ENCODE measurements around the gene SCIN.

Gene SCIN

DNA sequence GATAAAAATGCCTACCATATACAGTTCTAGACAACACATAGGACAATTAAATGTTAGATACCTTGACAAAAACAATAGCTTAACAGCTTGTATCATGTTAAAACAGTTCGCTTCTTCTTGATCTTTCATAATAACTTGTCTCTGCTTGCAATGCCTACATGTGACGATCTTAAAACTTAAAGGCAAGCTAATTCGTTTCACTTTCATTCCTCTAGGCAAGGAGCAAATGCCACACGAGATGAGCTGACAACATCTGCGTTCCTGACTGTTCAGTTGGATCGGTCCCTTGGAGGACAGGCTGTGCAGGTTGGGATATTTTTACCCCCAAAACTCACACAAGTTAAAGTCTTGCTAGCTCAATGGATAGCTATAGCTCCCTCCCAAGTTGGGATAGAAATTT is 65.3 kb downstream of the SCIN start:
- in situ Hi-C loops (cut with HindIII; ENCODE audit: low pct_ligation_motif_present, low sequenced_read_pairs), result no loop called here
- Histone ChIP-seq H3K36me3 (replicated peaks) (no peaks in the 10 kb centered on the region), H3K27me3 (replicated peaks) (no peaks in the 10 kb centered on the region), H3K27ac (no peak overlapping the region), H3K4me3 (ENCODE audit: low read depth, low read length) (no peak overlapping the region)
- TF ChIP-seq, protein P1, sequence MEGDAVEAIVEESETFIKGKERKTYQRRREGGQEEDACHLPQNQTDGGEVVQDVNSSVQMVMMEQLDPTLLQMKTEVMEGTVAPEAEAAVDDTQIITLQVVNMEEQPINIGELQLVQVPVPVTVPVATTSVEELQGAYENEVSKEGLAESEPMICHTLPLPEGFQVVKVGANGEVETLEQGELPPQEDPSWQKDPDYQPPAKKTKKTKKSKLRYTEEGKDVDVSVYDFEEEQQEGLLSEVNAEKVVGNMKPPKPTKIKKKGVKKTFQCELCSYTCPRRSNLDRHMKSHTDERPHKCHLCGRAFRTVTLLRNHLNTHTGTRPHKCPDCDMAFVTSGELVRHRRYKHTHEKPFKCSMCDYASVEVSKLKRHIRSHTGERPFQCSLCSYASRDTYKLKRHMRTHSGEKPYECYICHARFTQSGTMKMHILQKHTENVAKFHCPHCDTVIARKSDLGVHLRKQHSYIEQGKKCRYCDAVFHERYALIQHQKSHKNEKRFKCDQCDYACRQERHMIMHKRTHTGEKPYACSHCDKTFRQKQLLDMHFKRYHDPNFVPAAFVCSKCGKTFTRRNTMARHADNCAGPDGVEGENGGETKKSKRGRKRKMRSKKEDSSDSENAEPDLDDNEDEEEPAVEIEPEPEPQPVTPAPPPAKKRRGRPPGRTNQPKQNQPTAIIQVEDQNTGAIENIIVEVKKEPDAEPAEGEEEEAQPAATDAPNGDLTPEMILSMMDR (IDR thresholded peaks at IDR 0.05; ENCODE audit: low read depth, low read length, missing control alignments), result no peak
- DNase-seq, result no peak

DNA sequence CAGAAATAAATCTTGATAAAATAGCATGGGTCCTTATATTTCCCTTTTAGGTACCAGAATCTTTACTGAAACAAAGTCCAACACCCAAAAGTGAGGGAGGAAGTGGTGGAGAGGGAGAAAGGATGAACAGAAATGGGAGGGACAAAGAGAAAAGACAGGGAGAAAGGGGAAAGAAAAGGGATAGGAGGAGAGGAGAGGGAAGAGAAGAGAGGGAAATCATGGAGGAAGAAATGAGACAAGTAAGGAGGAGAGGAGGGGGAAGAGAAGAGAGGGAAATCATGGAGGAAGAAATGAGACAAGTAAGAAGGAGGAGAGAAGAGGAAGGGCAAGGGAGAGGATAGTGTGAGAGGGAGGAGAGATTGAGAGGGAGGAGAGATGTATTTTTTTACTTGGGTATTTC is 66.8 kb downstream of the SCIN start:
- H3K4me3 ChIP-seq (ENCODE audit: low read depth, low read length), result no peak overlapping the region
- no peak overlapping the region for H3K27ac ChIP-seq
- in situ Hi-C loops (cut with HindIII; ENCODE audit: low pct_ligation_motif_present, low sequenced_read_pairs), result no loop called here
- TF ChIP-seq, protein P1 (IDR thresholded peaks at IDR 0.05; ENCODE audit: low read depth, low read length, missing control alignments), result no peak
- no peak for DNase-seq
- H3K36me3 ChIP-seq (replicated peaks), result no peaks in the 10 kb centered on the region
- no peaks in the 10 kb centered on the region for H3K27me3 ChIP-seq (replicated peaks)

DNA sequence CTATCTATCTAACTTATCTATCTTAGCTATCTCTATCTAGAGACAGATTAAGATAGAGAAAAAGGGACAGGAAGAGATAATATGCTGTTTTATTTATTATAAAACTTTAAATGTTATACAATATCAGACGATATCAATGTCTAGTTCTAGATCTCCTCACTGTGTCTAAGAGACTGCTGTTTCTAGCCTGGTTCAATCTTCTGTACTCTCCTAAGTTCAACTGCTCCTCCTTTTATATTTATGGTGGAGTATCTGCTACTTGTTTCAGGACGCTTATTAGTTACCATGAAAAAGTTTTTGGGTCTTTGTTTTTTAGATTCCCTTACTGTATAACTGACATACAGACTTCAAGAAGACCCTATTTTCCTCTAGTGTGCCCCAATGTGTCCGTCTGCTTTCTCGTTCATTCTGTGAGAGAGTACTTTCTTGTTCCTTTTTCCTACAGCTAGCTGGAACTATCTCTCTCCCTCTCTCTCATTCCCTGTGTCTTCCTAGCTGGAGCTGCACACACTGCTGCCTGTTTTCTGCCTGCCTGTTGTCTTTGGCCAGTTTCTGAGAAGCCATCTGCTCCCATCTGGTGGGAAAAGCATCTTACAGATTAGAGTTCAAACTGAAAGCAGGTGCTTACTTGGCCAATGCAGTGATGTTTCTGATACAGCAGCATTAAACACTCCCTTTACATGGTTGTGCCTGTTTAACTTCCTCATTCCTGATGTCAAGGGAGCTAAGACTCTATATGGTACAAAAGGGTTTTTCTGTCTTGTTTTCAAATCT is 67.5 kb downstream of the SCIN start:
- H3K27me3 ChIP-seq (replicated peaks), result no peaks in the 10 kb centered on the region
- no peaks in the 10 kb centered on the region for H3K36me3 ChIP-seq (replicated peaks)
- in situ Hi-C loops (cut with HindIII; ENCODE audit: low pct_ligation_motif_present, low sequenced_read_pairs), result no loop called here
- TF ChIP-seq, protein P1 (IDR thresholded peaks at IDR 0.05; ENCODE audit: low read depth, low read length, missing control alignments), result no peak
- no peak overlapping the region for H3K4me3 ChIP-seq (ENCODE audit: low read depth, low read length)
- DNase-seq, result no peak
- no peak overlapping the region for H3K27ac ChIP-seq

DNA sequence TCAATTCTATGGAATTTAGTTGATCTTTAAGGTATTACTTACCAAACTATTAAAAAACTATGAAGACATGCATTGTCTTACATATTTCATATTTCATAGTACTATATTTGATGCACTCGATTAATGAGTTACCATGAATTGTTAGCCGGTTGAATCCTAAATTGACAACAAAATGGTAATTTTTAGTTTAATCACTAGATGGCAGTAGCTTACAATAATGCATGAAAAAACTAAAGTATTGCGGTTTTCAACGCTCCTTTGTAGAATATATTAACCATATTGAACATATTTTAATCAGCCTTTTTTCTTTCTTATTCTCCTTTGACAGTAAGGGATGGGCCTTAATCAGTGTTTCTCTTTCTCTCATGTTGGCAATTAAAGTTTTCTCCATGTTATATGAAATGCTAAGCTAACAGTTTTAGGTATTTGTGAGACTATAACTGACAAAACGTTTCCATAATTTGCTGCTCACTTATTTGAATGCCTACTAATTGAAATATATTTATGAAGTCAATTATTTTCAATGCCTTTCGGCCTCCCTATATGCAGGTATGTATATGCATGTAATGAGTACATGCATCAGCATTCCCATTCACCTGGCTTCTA is 68.4 kb downstream of the SCIN start:
- in situ Hi-C loops (cut with HindIII; ENCODE audit: low pct_ligation_motif_present, low sequenced_read_pairs), result no loop called here
- no peak for DNase-seq
- H3K27me3 ChIP-seq (replicated peaks), result no peaks in the 10 kb centered on the region
- no peak overlapping the region for H3K4me3 ChIP-seq (ENCODE audit: low read depth, low read length)
- H3K36me3 ChIP-seq (replicated peaks), result no peaks in the 10 kb centered on the region
- TF ChIP-seq, protein P1 (IDR thresholded peaks at IDR 0.05; ENCODE audit: low read depth, low read length, missing control alignments), result peak; percentile 36
- H3K27ac ChIP-seq, result no peak overlapping the region

DNA sequence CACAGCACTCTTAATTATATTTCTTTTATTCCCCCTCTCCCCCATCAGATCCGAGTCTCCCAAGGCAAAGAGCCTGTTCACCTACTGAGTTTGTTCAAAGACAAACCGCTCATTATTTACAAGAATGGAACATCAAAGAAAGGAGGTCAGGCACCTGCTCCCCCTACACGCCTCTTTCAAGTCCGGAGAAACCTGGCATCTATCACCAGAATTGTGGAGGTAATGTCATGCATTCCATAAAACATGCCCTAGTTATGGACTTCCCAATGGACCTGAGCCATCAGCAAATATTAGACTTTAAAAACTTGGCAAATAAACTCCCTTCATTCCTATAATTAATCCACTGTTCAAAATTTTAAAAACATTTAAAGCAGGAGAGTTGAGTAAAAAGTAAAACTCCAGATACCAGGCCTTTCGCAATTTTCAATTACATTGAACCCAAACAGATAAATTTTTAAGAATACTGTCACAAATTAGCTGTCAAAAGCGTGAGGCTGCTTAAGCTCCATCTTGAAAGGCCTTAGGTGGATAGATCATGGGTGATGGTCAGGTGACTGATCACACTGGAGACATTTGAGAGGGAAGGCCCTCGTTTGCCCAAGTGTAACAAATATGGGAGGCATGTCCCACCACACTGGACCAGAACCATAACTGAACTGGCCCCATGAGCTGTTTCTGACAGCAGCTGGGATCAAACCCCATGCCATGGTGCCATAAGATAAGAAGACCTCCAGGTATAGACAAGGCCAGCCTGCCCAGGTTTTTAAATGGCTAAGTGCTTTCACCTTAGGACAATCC is 70.0 kb downstream of the SCIN start:
- Histone ChIP-seq H3K36me3 (replicated peaks) (no peaks in the 10 kb centered on the region), H3K4me3 (ENCODE audit: low read depth, low read length) (no peak overlapping the region), H3K27me3 (replicated peaks) (no peaks in the 10 kb centered on the region), H3K27ac (no peak overlapping the region)
- no peak for DNase-seq
- TF ChIP-seq, protein P1 (IDR thresholded peaks at IDR 0.05; ENCODE audit: low read depth, low read length, missing control alignments), result no peak
- in situ Hi-C loops (cut with HindIII; ENCODE audit: low pct_ligation_motif_present, low sequenced_read_pairs), result no loop called here

Measured in brain microvascular endothelial cell (primary cell).